Measurements from ENCODE around the gene R3HDM4.
"Not testable (repeated sequence)": the region's sequence is repeated elsewhere in the genome, so short reads cannot be mapped to it uniquely, and the experiment has no call there.

R3HDM4 gene

GRCh38 chr19:855566-856120, 57.4 kb downstream of the R3HDM4 start:
- no peak for DNase-seq (ENCODE audit: low read depth)

GRCh38 chr19:855142-855541, 57.9 kb downstream of the R3HDM4 start:
- no peak for DNase-seq (ENCODE audit: low read depth)

- DNase-seq (ENCODE audit: low read depth), result no peak
Observed at GRCh38 chr19:854549-854948, 58.5 kb downstream of the R3HDM4 start.

GRCh38 chr19:853614-854220, 59.3 kb downstream of the R3HDM4 start:
- not testable (repeated sequence) for DNase-seq (ENCODE audit: low read depth)

- no peak for DNase-seq (ENCODE audit: low read depth)
Observed at GRCh38 chr19:853014-853585, 59.9 kb downstream of the R3HDM4 start.

- DNase-seq (ENCODE audit: low read depth), result no peak
Observed at GRCh38 chr19:852136-853013, 60.6 kb downstream of the R3HDM4 start, which contains the start of gene ELANE. TSS of gene ELANE (plus strand) at chr19:852303. CDS start at chr19:852329, 26 bp downstream.

GRCh38 chr19:850979-851335, 62.1 kb downstream of the R3HDM4 start:
- DNase-seq (ENCODE audit: low read depth), result no peak

- peak; percentile 99 for DNase-seq (ENCODE audit: low read depth)
Observed at GRCh38 chr19:850221-850978, 62.6 kb downstream of the R3HDM4 start.

GRCh38 chr19:849195-849594, 63.8 kb downstream of the R3HDM4 start:
- not testable (repeated sequence) for DNase-seq (ENCODE audit: low read depth)

GRCh38 chr19:848386-848921, 64.6 kb downstream of the R3HDM4 start:
- DNase-seq (ENCODE audit: low read depth), result no peak
